ENCODE data around the gene MIER2. TPM values are rescaled to one million over a fixed set of nuclear protein-coding genes. Genes with fewer than 3 reads are reported as not detected.

MIER2 gene
- total and polyA plus RNA-seq, 4 donors, result 9.4 to 49.0 (median 28.4) TPM

DNA sequence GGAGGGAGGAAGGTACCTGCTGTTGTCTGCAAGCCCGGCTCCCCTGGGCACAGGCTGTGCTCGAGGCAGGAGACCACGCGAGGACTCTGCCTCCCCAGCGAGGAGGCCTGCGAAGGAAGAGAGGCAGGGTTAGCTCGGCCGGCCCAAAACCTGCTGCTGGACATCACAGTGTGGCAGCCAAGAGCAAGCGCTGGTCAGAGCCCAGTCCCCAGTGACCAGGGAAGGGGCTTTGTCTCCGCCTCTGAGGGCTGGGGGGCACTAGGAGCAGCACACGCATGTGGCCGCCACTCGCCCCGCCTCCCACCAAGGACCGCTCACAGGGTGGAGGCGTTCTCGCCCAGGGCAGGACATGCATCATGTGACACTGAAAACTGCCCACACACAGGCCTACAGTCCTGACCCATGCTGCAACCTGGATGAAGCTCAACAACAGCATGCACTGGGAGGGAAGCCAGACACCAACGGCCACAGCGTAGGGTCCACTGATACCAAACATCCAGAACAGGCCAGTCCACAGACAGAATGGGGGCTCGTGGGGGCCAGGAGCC is 8.5 kb downstream of the MIER2 start:
- no peak for DNase-seq (ENCODE audit: low read depth in 4 of 6, low spot score in 6 of 6)
- no peaks in the 10 kb centered on the region for H3K27me3 ChIP-seq (ENCODE audit: control insufficient read depth, insufficient read depth, low read length)
- H3K27ac ChIP-seq (ENCODE audit: low read depth, low read length), result no peak overlapping the region
- no peaks in the 10 kb centered on the region for H3K9me3 ChIP-seq (ENCODE audit: control insufficient read depth, insufficient read depth, low read length)
- 90% methylated on average over 19 of the region's 20 CpGs for WGBS (ENCODE audit: insufficient coverage)
- H3K4me3 ChIP-seq (ENCODE audit: low read depth, low read length), result no peak overlapping the region
- peaks cover 43% of the 10 kb centered on the region for H3K36me3 ChIP-seq (ENCODE audit: control insufficient read depth, insufficient read depth, low read length)
- H3K4me1 ChIP-seq (ENCODE audit: control insufficient read depth, insufficient read depth, low read length), result peaks cover 7% of the 10 kb centered on the region

DNA sequence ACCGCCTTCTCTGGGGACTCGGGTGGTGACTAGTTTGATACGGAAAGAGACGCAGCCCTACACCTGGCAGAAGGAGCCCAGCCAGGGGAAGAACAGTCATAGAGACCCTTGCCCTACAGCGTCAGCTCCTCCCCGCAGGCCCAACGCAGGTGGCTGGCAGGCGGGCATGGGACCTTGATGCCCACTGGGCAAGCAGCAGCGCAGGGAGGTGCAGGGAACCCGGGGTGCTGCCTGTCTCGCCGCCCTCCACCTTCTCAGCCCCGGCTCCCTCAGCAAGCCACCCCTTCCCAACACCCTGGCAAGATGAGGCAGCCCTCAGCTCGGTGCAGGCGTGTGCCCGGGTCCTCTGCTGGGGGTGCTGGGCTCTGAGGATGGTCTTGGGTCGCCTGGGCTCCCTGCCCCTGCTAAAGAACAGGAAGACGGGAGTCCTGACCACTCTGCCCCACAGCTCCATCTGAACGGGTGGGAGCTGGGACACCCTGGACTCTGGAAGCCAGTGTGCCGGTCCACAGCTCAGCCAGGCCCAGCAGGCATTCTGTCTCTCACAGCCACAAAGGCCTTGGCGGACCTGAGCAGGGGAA is 9.0 kb downstream of the MIER2 start:
- Histone ChIP-seq H3K9me3 (ENCODE audit: control insufficient read depth, insufficient read depth, low read length) (no peaks in the 10 kb centered on the region), H3K36me3 (ENCODE audit: control insufficient read depth, insufficient read depth, low read length) (peaks cover 40% of the 10 kb centered on the region), H3K4me1 (ENCODE audit: control insufficient read depth, insufficient read depth, low read length) (peaks cover 1% of the 10 kb centered on the region), H3K27me3 (ENCODE audit: control insufficient read depth, insufficient read depth, low read length) (no peaks in the 10 kb centered on the region), H3K27ac (ENCODE audit: low read depth, low read length) (no peak overlapping the region), H3K4me3 (ENCODE audit: low read depth, low read length) (no peak overlapping the region)
- DNase-seq (ENCODE audit: low read depth in 4 of 6, low spot score in 6 of 6), result no peak
- 89% methylated on average over 17 of the region's 21 CpGs for WGBS (ENCODE audit: insufficient coverage)

DNA sequence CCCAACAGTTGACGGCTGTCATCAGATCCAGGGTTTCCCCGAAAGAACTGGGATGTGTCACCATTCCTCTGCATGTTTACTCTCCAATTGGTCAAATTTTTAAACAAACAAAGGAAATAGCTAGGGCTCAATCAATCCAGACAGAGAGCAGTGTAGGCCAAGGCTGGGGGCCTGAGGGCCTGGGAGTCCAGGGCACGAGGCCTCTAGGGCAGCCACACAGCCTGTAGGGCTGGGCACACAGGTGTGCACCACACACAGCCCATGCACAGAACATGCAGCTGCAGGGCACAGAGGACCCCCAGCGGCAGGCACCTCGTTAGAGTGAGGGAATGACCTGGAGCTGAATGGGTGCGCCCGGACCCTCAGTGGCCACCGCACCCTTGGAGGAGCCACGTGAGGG is 9.5 kb downstream of the MIER2 start:
- H3K4me1 ChIP-seq (ENCODE audit: control insufficient read depth, insufficient read depth, low read length), result no peaks in the 10 kb centered on the region
- H3K4me3 ChIP-seq (ENCODE audit: low read depth, low read length), result no peak overlapping the region
- DNase-seq (ENCODE audit: low read depth in 4 of 6, low spot score in 6 of 6), result no peak
- no peak overlapping the region for H3K27ac ChIP-seq (ENCODE audit: low read depth, low read length)
- 95% methylated on average over 8 of the region's 9 CpGs for WGBS (ENCODE audit: insufficient coverage)
- H3K27me3 ChIP-seq (ENCODE audit: control insufficient read depth, insufficient read depth, low read length), result no peaks in the 10 kb centered on the region
- H3K9me3 ChIP-seq (ENCODE audit: control insufficient read depth, insufficient read depth, low read length), result no peaks in the 10 kb centered on the region
- H3K36me3 ChIP-seq (ENCODE audit: control insufficient read depth, insufficient read depth, low read length), result peaks cover 44% of the 10 kb centered on the region

- DNase-seq (ENCODE audit: low read depth in 4 of 6, low spot score in 6 of 6), result no peak
- H3K27me3 ChIP-seq (ENCODE audit: control insufficient read depth, insufficient read depth, low read length), result no peaks in the 10 kb centered on the region
- H3K27ac ChIP-seq (ENCODE audit: low read depth, low read length), result no peak overlapping the region
- H3K36me3 ChIP-seq (ENCODE audit: control insufficient read depth, insufficient read depth, low read length), result peaks cover 50% of the 10 kb centered on the region
- H3K9me3 ChIP-seq (ENCODE audit: control insufficient read depth, insufficient read depth, low read length), result no peaks in the 10 kb centered on the region
- H3K4me1 ChIP-seq (ENCODE audit: control insufficient read depth, insufficient read depth, low read length), result no peaks in the 10 kb centered on the region
- H3K4me3 ChIP-seq (ENCODE audit: low read depth, low read length), result no peak overlapping the region
- 98% methylated on average over 17 of the region's 19 CpGs for WGBS (ENCODE audit: insufficient coverage)
These were observed 10.1 kb downstream of the MIER2 start for GRCh38 chr19:334296-335071.

- DNase-seq (ENCODE audit: low read depth in 4 of 6, low spot score in 6 of 6), result no peak
- Histone ChIP-seq H3K9me3 (ENCODE audit: control insufficient read depth, insufficient read depth, low read length) (peaks cover 7% of the 10 kb centered on the region), H3K27ac (ENCODE audit: low read depth, low read length) (no peak overlapping the region), H3K4me1 (ENCODE audit: control insufficient read depth, insufficient read depth, low read length) (no peaks in the 10 kb centered on the region), H3K4me3 (ENCODE audit: low read depth, low read length) (no peak overlapping the region), H3K36me3 (ENCODE audit: control insufficient read depth, insufficient read depth, low read length) (peaks cover 80% of the 10 kb centered on the region), H3K27me3 (ENCODE audit: control insufficient read depth, insufficient read depth, low read length) (no peaks in the 10 kb centered on the region)
- 100% methylated on average over 2 of the region's 8 CpGs for WGBS (ENCODE audit: insufficient coverage)
These were observed 14.1 kb downstream of the MIER2 start for GRCh38 chr19:330503-330902.

DNA sequence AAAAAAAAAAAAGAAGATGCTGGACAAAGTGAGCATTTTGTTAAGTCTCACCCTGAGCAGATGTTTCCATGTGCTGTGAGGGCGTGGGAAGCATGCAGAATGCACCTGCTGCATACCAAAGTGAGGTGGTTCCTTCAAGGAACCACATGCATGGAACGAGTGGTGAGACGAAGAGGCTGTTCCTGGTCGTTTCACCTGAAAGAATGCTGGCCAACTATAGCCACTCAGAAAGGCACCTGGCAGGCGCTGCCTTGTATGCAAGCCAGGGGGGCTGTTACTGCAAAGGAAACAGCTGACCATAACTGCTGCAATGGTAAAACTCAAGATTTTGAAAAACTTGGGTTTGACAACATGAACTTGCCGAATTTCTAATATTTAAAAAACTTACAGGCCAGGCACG is 14.7 kb downstream of the MIER2 start:
- no peak for DNase-seq (ENCODE audit: low read depth in 4 of 6, low spot score in 6 of 6)
- Histone ChIP-seq H3K36me3 (ENCODE audit: control insufficient read depth, insufficient read depth, low read length) (peaks cover 80% of the 10 kb centered on the region), H3K4me1 (ENCODE audit: control insufficient read depth, insufficient read depth, low read length) (no peaks in the 10 kb centered on the region), H3K27ac (ENCODE audit: low read depth, low read length) (no peak overlapping the region), H3K4me3 (ENCODE audit: low read depth, low read length) (no peak overlapping the region), H3K9me3 (ENCODE audit: control insufficient read depth, insufficient read depth, low read length) (peaks cover 7% of the 10 kb centered on the region), H3K27me3 (ENCODE audit: control insufficient read depth, insufficient read depth, low read length) (no peaks in the 10 kb centered on the region)
- WGBS (ENCODE audit: insufficient coverage), result 92% methylated on average over 5 of the region's 7 CpGs

DNA sequence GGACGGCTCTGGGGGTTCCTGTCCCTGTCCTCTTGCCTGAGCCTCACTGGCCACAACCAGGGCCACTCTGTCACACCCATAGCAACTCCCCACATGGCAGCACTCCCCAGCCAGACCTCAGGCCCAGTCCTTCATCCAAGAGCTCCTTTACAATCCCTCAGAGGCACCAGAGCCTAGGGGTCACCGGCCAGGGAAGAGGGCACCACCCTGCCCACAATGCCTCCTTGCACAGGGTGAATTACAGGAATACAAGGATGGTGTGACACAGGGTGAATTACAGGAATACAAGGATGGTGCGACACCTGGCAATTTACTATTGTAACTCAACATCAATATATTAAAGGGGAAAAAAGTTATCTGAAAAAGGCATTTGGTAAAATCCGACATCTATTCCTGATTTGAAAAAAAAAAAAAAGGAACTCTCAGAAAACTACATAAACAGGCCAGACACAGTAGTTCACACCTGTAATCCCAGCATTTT is 16.5 kb downstream of the MIER2 start:
- H3K36me3 ChIP-seq (ENCODE audit: control insufficient read depth, insufficient read depth, low read length), result peaks cover 83% of the 10 kb centered on the region
- peaks cover 7% of the 10 kb centered on the region for H3K9me3 ChIP-seq (ENCODE audit: control insufficient read depth, insufficient read depth, low read length)
- H3K27me3 ChIP-seq (ENCODE audit: control insufficient read depth, insufficient read depth, low read length), result no peaks in the 10 kb centered on the region
- H3K27ac ChIP-seq (ENCODE audit: low read depth, low read length), result no peak overlapping the region
- H3K4me3 ChIP-seq (ENCODE audit: low read depth, low read length), result no peak overlapping the region
- WGBS (ENCODE audit: insufficient coverage), result 88% methylated on average over 1 of the region's 4 CpGs
- DNase-seq (ENCODE audit: low read depth in 4 of 6, low spot score in 6 of 6), result no peak
- no peaks in the 10 kb centered on the region for H3K4me1 ChIP-seq (ENCODE audit: control insufficient read depth, insufficient read depth, low read length)

DNA sequence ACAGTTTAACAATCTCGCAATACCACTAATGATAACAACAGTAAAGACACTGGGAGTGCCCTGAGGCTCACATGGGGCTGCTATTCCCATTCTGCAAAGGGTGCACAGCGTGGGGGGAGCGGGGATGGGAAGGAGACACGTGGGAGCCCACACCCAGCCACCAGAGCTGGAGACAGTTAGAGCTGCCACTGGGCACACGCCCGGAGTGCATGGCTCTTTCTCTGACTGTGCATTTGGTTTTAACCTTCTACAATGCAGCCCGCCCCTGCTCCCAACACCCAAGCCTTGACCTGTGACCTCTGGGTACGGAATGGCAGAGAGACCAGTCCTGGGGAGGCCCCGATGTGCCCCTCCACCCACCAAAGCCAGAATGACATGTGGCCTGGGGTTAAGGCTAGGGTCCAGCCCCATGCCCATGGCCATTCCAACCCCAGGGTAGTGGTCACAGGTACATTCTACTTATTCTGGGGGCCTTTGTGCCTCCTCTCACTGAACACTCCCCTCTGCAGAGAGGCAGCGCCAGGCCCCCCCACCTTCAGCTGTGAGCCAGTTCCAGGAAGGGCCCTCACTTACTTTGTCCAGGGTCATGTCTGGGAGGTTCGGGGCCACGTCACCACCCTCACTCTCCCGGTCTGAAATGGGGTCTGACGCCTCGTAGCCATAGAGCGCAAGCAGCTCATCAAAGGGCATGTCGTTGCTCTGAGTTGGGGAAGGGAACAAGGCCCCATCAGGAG is 17.1 kb downstream of the MIER2 start:
- Histone ChIP-seq H3K27me3 (ENCODE audit: control insufficient read depth, insufficient read depth, low read length) (no peaks in the 10 kb centered on the region), H3K4me1 (ENCODE audit: control insufficient read depth, insufficient read depth, low read length) (no peaks in the 10 kb centered on the region), H3K27ac (ENCODE audit: low read depth, low read length) (no peak overlapping the region), H3K4me3 (ENCODE audit: low read depth, low read length) (no peak overlapping the region), H3K9me3 (ENCODE audit: control insufficient read depth, insufficient read depth, low read length) (peaks cover 7% of the 10 kb centered on the region), H3K36me3 (ENCODE audit: control insufficient read depth, insufficient read depth, low read length) (peaks cover 89% of the 10 kb centered on the region)
- no peak for DNase-seq (ENCODE audit: low read depth in 4 of 6, low spot score in 6 of 6)
- 97% methylated on average over 12 of the region's 17 CpGs for WGBS (ENCODE audit: insufficient coverage)

GRCh38 chr19:326871-327270 is 17.7 kb downstream of the MIER2 start:
- no peak overlapping the region for H3K27ac ChIP-seq (ENCODE audit: low read depth, low read length)
- no peaks in the 10 kb centered on the region for H3K4me1 ChIP-seq (ENCODE audit: control insufficient read depth, insufficient read depth, low read length)
- no peaks in the 10 kb centered on the region for H3K27me3 ChIP-seq (ENCODE audit: control insufficient read depth, insufficient read depth, low read length)
- H3K9me3 ChIP-seq (ENCODE audit: control insufficient read depth, insufficient read depth, low read length), result peaks cover 7% of the 10 kb centered on the region
- WGBS (ENCODE audit: insufficient coverage), result 90% methylated on average over 10 of the region's 15 CpGs
- no peak overlapping the region for H3K4me3 ChIP-seq (ENCODE audit: low read depth, low read length)
- peaks cover 91% of the 10 kb centered on the region for H3K36me3 ChIP-seq (ENCODE audit: control insufficient read depth, insufficient read depth, low read length)
- DNase-seq (ENCODE audit: low read depth in 4 of 6, low spot score in 6 of 6), result no peak
